ENCODE measurements around the gene CDH4. TPM values are rescaled to one million over a fixed set of nuclear protein-coding genes. Genes with fewer than 3 reads are reported as not detected.

Gene CDH4
- total RNA-seq, 1 donor from 2014 or later = not detected

DNA sequence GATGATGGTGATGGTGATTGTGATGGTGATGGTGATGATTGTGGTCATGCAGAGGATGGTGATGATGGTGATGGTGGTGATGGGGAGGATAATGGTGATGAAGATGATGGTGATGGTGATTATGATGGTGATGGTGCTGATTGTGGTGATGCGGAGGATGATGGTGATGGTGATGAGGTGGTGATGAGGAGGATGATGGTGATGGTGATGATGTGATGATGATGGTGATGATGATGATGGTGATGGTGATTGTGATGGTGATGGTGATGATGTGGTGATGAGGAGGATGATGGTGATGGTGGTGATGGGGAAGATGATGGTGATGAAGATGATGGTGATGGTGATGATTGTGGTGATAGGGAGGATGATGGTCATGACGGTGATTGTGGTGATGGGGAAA lies 333.7 kb downstream of the CDH4 start:
- H3K9me3 Mint-ChIP-seq = no peaks in the 10 kb centered on the region
- intact Hi-C loops (cut with micrococcal nuclease) = no loop called here
- DNase-seq = no peak
- H3K27me3 Mint-ChIP-seq = no peaks in the 10 kb centered on the region
- no peaks in the 10 kb centered on the region for H3K4me1 Mint-ChIP-seq
- TF ChIP-seq, protein P1, sequence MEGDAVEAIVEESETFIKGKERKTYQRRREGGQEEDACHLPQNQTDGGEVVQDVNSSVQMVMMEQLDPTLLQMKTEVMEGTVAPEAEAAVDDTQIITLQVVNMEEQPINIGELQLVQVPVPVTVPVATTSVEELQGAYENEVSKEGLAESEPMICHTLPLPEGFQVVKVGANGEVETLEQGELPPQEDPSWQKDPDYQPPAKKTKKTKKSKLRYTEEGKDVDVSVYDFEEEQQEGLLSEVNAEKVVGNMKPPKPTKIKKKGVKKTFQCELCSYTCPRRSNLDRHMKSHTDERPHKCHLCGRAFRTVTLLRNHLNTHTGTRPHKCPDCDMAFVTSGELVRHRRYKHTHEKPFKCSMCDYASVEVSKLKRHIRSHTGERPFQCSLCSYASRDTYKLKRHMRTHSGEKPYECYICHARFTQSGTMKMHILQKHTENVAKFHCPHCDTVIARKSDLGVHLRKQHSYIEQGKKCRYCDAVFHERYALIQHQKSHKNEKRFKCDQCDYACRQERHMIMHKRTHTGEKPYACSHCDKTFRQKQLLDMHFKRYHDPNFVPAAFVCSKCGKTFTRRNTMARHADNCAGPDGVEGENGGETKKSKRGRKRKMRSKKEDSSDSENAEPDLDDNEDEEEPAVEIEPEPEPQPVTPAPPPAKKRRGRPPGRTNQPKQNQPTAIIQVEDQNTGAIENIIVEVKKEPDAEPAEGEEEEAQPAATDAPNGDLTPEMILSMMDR (IDR thresholded peaks at IDR 0.05) = no peak
- no peak overlapping the region for H3K27ac Mint-ChIP-seq
- ATAC-seq (ENCODE audit: low read depth) = no peak
- H3K4me3 Mint-ChIP-seq = no peak overlapping the region
- POLR2A ChIA-PET = no interaction called here
- no peaks in the 10 kb centered on the region for H3K36me3 Mint-ChIP-seq (ENCODE audit: low read depth)
- CTCF ChIA-PET = no interaction called here

DNA sequence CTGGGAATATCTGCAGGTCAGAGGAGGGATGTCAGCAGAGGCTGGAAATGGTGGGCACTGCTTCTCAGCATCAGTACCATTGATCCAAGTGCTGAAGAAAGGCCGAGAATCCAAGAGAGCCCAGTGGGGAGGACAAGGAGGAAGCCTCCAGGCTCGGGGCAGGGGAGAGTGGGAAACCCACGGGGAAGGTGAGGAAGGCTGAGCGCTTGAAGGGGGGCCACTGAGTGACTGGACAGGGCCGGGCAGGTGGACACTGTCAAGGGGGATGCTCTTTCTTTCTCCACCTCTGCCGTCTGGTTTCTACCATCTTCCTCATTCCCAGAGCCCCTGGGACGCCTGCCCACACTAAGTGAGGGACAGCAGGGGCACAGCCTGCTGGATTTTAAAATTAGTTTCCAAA lies 335.0 kb downstream of the CDH4 start:
- Mint-ChIP-seq H3K27ac (no peak overlapping the region), H3K36me3 (ENCODE audit: low read depth) (no peaks in the 10 kb centered on the region), H3K4me1 (no peaks in the 10 kb centered on the region), H3K9me3 (peaks cover 8% of the 10 kb centered on the region), H3K4me3 (no peak overlapping the region), H3K27me3 (no peaks in the 10 kb centered on the region)
- intact Hi-C loops (cut with micrococcal nuclease) = no loop called here
- no peak for ATAC-seq (ENCODE audit: low read depth)
- TF ChIP-seq, protein P1 (IDR thresholded peaks at IDR 0.05) = no peak
- ChIA-PET CTCF (no interaction called here), POLR2A (no interaction called here)
- DNase-seq = no peak

DNA sequence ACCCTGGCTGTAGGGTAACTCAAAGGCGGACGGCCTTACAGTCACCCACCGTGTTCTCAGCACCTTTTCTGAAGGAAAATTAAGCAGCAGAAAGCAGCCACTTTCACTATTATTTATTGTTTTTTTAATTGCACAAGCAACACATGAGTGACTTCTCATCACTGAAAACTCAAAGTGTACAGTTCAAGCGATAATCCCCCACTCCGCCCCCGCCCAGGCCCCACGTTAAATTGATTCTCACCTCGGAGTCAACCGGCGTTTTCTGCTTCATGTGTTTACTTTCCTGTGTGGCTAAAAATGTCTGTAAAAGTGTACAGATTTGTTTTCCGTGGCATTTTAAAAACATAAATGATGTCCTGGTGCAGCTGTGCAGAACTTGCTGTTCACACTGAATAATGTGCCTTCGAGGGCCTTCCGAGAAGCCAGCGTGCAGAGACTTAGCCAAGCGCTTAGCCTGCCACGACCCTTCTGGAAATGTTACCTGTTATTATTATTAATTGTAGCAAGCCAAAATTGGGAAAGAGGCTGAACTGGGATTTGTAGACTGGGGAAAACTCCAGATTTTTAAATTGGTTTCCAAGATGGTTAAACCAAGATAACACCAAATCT lies 335.7 kb downstream of the CDH4 start:
- no peak for ATAC-seq (ENCODE audit: low read depth)
- Mint-ChIP-seq H3K9me3 (peaks cover 9% of the 10 kb centered on the region), H3K4me3 (no peak overlapping the region), H3K4me1 (no peaks in the 10 kb centered on the region), H3K27ac (no peak overlapping the region), H3K36me3 (ENCODE audit: low read depth) (no peaks in the 10 kb centered on the region), H3K27me3 (no peaks in the 10 kb centered on the region)
- intact Hi-C loops (cut with micrococcal nuclease) = no loop called here
- CTCF ChIA-PET = no interaction called here
- TF ChIP-seq, protein P1 (IDR thresholded peaks at IDR 0.05) = no peak
- no peak for DNase-seq
- POLR2A ChIA-PET = no interaction called here

DNA sequence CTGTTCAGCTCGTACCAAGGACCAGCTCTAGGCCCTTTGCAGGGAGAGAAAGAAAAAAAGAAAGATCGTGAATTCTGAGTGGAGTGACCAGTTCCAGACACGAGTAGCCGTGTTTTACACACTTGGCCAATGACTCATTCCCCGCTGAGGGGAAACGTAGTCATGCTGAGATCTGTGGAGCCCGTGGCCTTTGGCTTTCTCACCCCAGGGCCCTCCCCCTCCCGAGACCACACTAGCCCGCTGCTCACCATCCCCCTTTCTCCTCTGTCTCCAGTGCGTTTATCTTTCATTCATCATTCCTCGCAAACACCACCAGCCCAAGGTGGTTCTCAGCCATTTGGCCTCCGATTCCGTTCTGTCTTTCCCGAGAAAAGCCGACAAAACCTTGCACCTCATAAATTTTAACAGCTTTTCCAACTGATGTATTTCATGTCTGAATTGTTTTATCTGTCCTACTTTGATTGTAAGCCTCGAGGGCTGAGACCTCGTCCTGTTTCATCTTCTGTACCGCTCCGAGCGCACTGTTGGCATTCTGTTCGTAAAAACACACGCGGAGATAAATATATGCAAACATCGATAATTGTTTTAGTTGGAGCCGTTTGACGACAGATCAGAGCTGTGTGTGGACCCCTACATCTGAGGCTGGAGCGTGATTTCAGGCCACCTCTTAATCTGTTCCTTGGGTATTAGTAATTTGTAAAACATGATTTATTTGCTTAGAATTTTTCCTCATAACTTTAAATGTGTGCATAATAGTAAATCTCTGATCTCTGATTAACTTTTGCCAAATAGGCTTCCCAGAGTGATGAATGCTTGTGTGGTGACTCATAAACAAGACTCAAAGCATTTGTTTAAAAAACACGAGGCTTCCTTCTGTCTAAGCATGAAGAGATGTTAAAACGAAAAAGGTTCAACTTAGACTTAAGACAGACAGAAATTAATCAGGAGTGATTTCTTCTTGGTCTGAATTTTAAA lies 336.6 kb downstream of the CDH4 start:
- CTCF ChIA-PET = no interaction called here
- no peak for DNase-seq
- no peak for ATAC-seq (ENCODE audit: low read depth)
- Mint-ChIP-seq H3K27ac (no peak overlapping the region), H3K36me3 (ENCODE audit: low read depth) (no peaks in the 10 kb centered on the region), H3K27me3 (no peaks in the 10 kb centered on the region), H3K4me3 (no peak overlapping the region), H3K9me3 (peaks cover 12% of the 10 kb centered on the region), H3K4me1 (no peaks in the 10 kb centered on the region)
- intact Hi-C loops (cut with micrococcal nuclease) = no loop called here
- POLR2A ChIA-PET = no interaction called here
- TF ChIP-seq, protein P1 (IDR thresholded peaks at IDR 0.05) = no peak

DNA sequence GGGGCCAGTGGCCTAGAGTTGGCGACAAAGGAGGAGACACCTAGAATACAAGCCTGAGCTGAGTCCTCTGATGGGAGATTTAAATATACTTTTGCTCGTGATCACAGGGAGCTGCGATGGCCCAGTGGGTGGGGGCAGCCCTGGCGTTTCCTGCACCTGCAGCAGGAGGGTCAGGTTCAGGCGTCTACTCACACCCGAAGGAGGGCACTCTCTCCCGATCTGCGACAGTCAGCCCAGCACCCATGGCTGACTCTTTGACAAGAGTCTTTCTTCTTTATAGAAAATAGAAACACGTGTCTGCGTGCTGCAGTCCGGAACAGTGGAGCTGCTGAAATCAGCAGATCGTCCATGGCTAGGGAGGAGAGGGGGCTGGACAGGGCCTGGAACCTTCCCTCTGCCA lies 338.2 kb downstream of the CDH4 start:
- Mint-ChIP-seq H3K9me3 (peaks cover 12% of the 10 kb centered on the region), H3K36me3 (ENCODE audit: low read depth) (no peaks in the 10 kb centered on the region), H3K4me1 (no peaks in the 10 kb centered on the region), H3K4me3 (no peak overlapping the region), H3K27ac (no peak overlapping the region), H3K27me3 (no peaks in the 10 kb centered on the region)
- TF ChIP-seq, protein P1 (IDR thresholded peaks at IDR 0.05) = no peak
- POLR2A ChIA-PET = no interaction called here
- intact Hi-C loops (cut with micrococcal nuclease) = no loop called here
- ATAC-seq (ENCODE audit: low read depth) (no peak), DNase-seq (no peak)
- CTCF ChIA-PET = no interaction called here

All from activated B cell treated with CpG ODN at 0.5 μM for 24 hours (primary cell).